ENCODE data around the gene COL18A1. TPM values are rescaled to one million over a fixed set of nuclear protein-coding genes. Genes with fewer than 3 reads are reported as not detected.
A peak's percentile ranks its signal among the peaks of the same experiment; 100 is the strongest.
"Not testable (repeated sequence)": the region's sequence is repeated elsewhere in the genome, so short reads cannot be mapped to it uniquely, and the experiment has no call there.

Gene COL18A1
- total and polyA plus RNA-seq, 5 experiments from 2014 or later = 1.5 to 22.2 (median 9.9) TPM

GRCh38 chr21:45523411-45524101 lies 118.6 kb downstream of the COL18A1 start:
- H3K9me3 Mint-ChIP-seq = peaks cover 5 to 34% (median 23%) of the 10 kb centered on the region in 9 donors
- peak in 2 of 10 donors; percentile 0 to 22 for DNase-seq
- peaks cover 0 to 4% (median under 1%) of the 10 kb centered on the region in 4 donors for H3K4me1 Mint-ChIP-seq
- no peak overlapping the region for H3K27ac Mint-ChIP-seq
- H3K4me3 Mint-ChIP-seq = no peak overlapping the region
- ATAC-seq = no peak
- peaks cover 33 to 56% (median 50%) of the 10 kb centered on the region in 3 donors for H3K36me3 Mint-ChIP-seq
- no peaks in the 10 kb centered on the region for H3K27me3 Mint-ChIP-seq
- POLR2A ChIA-PET = no interaction called here

DNA sequence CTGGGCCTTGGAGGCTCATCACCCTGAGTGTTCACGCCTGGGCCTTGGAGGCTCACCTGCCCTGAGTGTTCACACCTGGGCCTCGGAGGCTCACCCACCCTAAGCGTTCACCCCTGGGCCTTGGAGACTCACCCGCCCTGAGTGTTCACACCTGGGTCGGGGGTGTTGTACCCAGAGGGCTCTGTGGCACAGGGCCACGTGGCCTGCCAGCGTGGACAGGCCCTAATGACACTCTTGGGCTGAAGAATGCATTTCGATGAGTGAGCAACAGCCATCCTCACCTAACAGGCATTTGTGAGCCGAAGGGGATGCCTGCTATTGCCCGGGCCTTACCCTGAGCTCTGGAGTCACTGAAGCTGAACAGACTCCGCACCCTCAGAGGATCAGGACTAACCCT lies 119.8 kb downstream of the COL18A1 start:
- DNase-seq (peak in 1 of 10 donors; percentile 56), ATAC-seq (no peak)
- Mint-ChIP-seq H3K27ac (peak overlapping the region in 1 of 10 donors; percentile 20), H3K27me3 (no peaks in the 10 kb centered on the region), H3K36me3 (peaks cover 21 to 44% (median 38%) of the 10 kb centered on the region in 3 donors), H3K4me1 (peaks cover 0 to 4% (median 0%) of the 10 kb centered on the region in 4 donors), H3K4me3 (no peak overlapping the region), H3K9me3 (peaks cover 3 to 22% (median 12%) of the 10 kb centered on the region in 9 donors)
- POLR2A ChIA-PET = no interaction called here

GRCh38 chr21:45525153-45525909 lies 120.4 kb downstream of the COL18A1 start:
- Mint-ChIP-seq H3K4me1 (peaks cover 0 to 4% (median 0%) of the 10 kb centered on the region in 4 donors), H3K4me3 (no peak overlapping the region), H3K9me3 (peaks cover 0 to 16% (median 7%) of the 10 kb centered on the region in 9 donors), H3K36me3 (peaks cover 15 to 39% (median 32%) of the 10 kb centered on the region in 3 donors), H3K27ac (peak overlapping the region in 1 of 10 donors; percentile 65), H3K27me3 (no peaks in the 10 kb centered on the region)
- ATAC-seq = no peak
- DNase-seq = peak in 1 of 10 donors; percentile 49
- POLR2A ChIA-PET = no interaction called here

DNA sequence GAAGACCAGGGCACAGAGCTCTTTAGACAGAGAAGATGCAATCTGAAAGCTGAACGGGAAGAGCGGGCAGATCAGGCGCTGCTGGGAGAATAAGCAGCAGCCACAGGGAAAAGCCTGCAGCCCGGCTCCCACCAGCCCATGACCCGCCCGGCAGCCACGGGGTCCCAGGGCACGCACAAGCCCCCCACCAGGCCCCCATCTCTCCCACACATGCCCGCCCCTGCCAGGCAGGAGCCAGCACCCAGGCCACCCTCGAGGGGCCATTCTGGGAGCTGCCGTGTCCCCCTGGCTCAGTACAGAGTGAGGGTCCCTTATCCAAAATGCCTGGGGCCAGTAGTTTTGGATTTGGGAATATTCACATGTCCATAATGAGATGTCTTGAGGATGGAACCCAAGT lies 120.9 kb downstream of the COL18A1 start:
- peaks cover 0 to 10% (median 5%) of the 10 kb centered on the region in 9 donors for H3K9me3 Mint-ChIP-seq
- H3K4me3 Mint-ChIP-seq = no peak overlapping the region
- H3K36me3 Mint-ChIP-seq = peaks cover 15 to 33% (median 26%) of the 10 kb centered on the region in 3 donors
- DNase-seq (peak in 1 of 10 donors; percentile 1), ATAC-seq (no peak)
- peaks cover 0 to 4% (median 0%) of the 10 kb centered on the region in 4 donors for H3K4me1 Mint-ChIP-seq
- POLR2A ChIA-PET = no interaction called here
- peak overlapping the region in 1 of 10 donors; percentile 65 for H3K27ac Mint-ChIP-seq
- H3K27me3 Mint-ChIP-seq = no peaks in the 10 kb centered on the region

DNA sequence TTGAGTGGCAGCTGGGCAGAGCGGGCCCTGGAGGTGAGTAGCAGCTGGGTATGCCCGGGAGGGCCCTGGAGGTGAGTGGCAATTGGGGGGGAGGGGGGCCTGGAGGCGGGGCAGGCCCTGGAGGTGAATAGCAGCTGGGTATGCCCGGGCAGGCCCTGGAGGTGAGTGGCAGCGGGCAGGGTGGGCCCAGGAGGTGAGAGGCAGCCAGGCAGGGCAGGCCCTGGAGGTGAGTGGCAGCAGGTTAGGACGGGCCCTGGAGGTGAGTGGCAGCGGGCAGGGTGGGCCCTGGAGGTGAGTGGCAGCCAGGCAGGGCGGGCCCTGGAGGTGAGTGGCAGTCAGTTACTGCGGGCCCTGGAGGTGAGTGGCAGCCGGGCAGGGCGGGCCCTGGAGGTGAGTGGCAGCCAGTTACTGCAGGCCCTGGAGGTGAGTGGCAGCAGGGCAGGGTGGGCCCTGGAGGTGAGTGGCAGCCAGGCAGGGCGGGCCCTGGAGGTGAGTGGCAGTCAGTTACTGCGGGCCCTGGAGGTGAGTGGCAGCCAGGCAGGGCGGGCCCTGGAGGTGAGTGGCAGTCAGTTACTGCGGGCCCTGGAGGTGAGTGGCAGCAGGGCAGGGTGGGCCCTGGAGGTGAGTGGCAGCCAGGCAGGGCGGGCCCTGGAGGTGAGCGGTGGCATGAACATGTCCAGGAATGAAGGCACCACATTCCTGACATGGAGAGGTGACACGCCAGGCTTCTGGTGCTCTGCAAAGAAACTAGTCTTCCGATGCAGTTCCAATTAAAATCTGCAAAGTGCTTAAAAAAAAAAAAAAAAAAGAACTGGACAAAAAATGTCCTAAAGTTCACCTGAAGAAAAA lies 122.4 kb downstream of the COL18A1 start:
- POLR2A ChIA-PET, H3K4me1 Mint-ChIP-seq, H3K4me3 Mint-ChIP-seq, H3K9me3 Mint-ChIP-seq, H3K27me3 Mint-ChIP-seq, ATAC-seq: not testable (repeated sequence)
- peak in 2 of 10 donors; percentile 4 to 24 for DNase-seq
- H3K36me3 Mint-ChIP-seq = peaks cover 2 to 18% (median 12%) of the 10 kb centered on the region in 3 donors
- H3K27ac Mint-ChIP-seq = peak overlapping the region in 1 of 10 donors; percentile 68

- H3K27me3 Mint-ChIP-seq = no peaks in the 10 kb centered on the region
- no peak overlapping the region for H3K4me3 Mint-ChIP-seq
- peaks cover 7 to 10% (median 10%) of the 10 kb centered on the region in 4 donors for H3K4me1 Mint-ChIP-seq
- no peak overlapping the region for H3K27ac Mint-ChIP-seq
- DNase-seq (peak in 2 of 10 donors; percentile 1 to 57), ATAC-seq (no peak)
- no peaks in the 10 kb centered on the region for H3K9me3 Mint-ChIP-seq
- POLR2A ChIA-PET = no interaction called here
- H3K36me3 Mint-ChIP-seq = peaks cover 0 to 12% (median 4%) of the 10 kb centered on the region in 3 donors
Observed at GRCh38 chr21:45528028-45528705, 123.2 kb downstream of the COL18A1 start.

- no peak for ATAC-seq
- peak in 2 of 10 donors; percentile 1 to 27 for DNase-seq
- no peaks in the 10 kb centered on the region for H3K27me3 Mint-ChIP-seq
- no peak overlapping the region for H3K27ac Mint-ChIP-seq
- peaks cover 0 to 9% (median 3%) of the 10 kb centered on the region in 3 donors for H3K36me3 Mint-ChIP-seq
- POLR2A ChIA-PET = no interaction called here
- H3K9me3 Mint-ChIP-seq = no peaks in the 10 kb centered on the region
- H3K4me3 Mint-ChIP-seq = no peak overlapping the region
- peaks cover 7 to 16% (median 11%) of the 10 kb centered on the region in 4 donors for H3K4me1 Mint-ChIP-seq
Observed at GRCh38 chr21:45528981-45529784, 124.2 kb downstream of the COL18A1 start.

DNA sequence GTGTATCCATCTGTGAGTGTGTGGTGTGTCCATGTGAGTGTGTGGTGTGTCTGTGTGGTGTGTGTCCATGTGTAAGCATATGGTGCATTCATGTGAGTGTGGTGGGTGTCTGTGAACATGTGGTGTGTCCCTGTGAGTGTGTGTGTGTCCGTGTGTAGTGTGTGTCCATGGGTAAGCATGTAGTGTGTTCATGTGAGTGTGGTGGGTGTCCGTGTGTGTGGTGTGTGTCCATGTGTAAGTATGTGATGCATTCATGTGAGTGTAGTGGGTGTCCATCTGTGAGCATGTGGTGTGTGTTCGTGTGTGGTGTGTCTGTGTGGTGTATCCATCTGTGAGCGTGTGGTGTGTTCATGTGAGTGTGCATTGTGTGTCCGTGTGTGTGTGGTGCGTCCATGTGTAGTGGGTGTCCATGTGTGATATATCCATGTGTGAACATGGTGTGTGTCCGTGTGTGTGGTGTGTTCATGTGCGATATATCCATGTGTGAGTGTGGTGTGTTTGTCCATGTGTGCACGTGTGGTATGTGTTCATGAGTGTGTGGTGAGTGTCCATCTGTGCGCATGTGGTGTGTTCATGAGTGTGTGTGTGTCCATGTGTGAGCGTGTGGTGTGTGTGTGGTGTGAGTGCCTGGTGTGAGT lies 124.9 kb downstream of the COL18A1 start:
- peaks cover 7 to 20% (median 15%) of the 10 kb centered on the region in 4 donors for H3K4me1 Mint-ChIP-seq
- H3K4me3 Mint-ChIP-seq = no peak overlapping the region
- H3K36me3 Mint-ChIP-seq = peaks cover 0 to 9% (median 3%) of the 10 kb centered on the region in 3 donors
- POLR2A ChIA-PET = no interaction called here
- no peak for DNase-seq
- H3K27ac Mint-ChIP-seq = no peak overlapping the region
- H3K27me3 Mint-ChIP-seq = no peaks in the 10 kb centered on the region
- ATAC-seq = no peak
- H3K9me3 Mint-ChIP-seq = no peaks in the 10 kb centered on the region

- H3K27ac Mint-ChIP-seq = peak overlapping the region in 1 of 10 donors; percentile 33
- peaks cover 10 to 27% (median 19%) of the 10 kb centered on the region in 4 donors for H3K4me1 Mint-ChIP-seq
- no peak overlapping the region for H3K4me3 Mint-ChIP-seq
- H3K36me3 Mint-ChIP-seq = peaks cover 0 to 9% (median 3%) of the 10 kb centered on the region in 3 donors
- POLR2A ChIA-PET = no interaction called here
- H3K9me3 Mint-ChIP-seq = no peaks in the 10 kb centered on the region
- ATAC-seq (no peak), DNase-seq (peak in 1 of 10 donors; percentile 26)
- no peaks in the 10 kb centered on the region for H3K27me3 Mint-ChIP-seq
Observed at GRCh38 chr21:45530423-45531113, 125.6 kb downstream of the COL18A1 start.

DNA sequence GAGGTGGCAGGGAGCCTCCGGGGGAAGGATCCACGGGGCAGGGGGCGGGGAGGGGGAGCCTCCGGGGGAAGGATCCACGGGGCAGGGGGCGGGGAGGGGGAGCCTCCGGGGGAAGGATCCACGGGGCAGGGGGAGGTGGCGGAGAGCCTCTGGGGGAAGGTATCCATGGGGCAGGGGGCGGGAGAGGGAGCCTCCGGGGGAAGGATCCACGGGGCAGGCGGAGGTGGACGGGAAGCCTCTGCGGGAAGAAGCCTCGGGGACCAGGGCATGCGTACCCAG lies 126.1 kb downstream of the COL18A1 start:
- H3K27ac Mint-ChIP-seq, POLR2A ChIA-PET, ATAC-seq, H3K27me3 Mint-ChIP-seq, H3K9me3 Mint-ChIP-seq, H3K36me3 Mint-ChIP-seq, DNase-seq, H3K4me3 Mint-ChIP-seq: not testable (repeated sequence)
- H3K4me1 Mint-ChIP-seq = peaks cover 10 to 32% (median 21%) of the 10 kb centered on the region in 4 donors
